Muscle of leg (tissue), 9 donors: Measurements from ENCODE around the gene SHMT1. TPM values are rescaled to one million over a fixed set of nuclear protein-coding genes. Genes with fewer than 3 reads are reported as not detected.

Experiments used
- polyA plus RNA-seq, 8 donors: library from polyadenylated mRNA; unstranded; fragments of 120-200 nt; gene quantifications; one replicate each; pipeline versions ENCODE4 v1.2.1 to v1.2.3, GENCODE V29; 2013; ENCODE audit warnings: inconsistent platforms in 1 of 8, low replicate concordance in 1 of 8; ENCODE audit not compliant: insufficient read length in 8 of 8, insufficient read depth in 1 of 8
- total RNA-seq: library from RNA; stranded (reverse); fragments of 120-200 nt; gene quantifications from one replicate; pipeline ENCODE4 v1.2.4, GENCODE V29; 2013

Gene SHMT1
- total and polyA plus RNA-seq, 9 donors = 7.0 to 14.1 (median 11.2) TPM

Other genes starting within 250 kb of the SHMT1 start
- gene ALKBH5, start 179.7 kb downstream of the SHMT1 start, total RNA-seq = 56.5 TPM
- gene ALKBH5, start 179.7 kb downstream of the SHMT1 start, polyA plus RNA-seq = 10 to 100 TPM; 60.8 to 72.3 (median 67.4) TPM
- gene LLGL1, start 137.9 kb downstream of the SHMT1 start, total RNA-seq = 18.3 TPM
- gene LLGL1, start 137.9 kb downstream of the SHMT1 start, polyA plus RNA-seq = 10 to 100 TPM; 20.4 to 35.5 (median 29.0) TPM
- gene FLII, start 104.8 kb downstream of the SHMT1 start, total RNA-seq = 129 TPM
- gene FLII, start 104.8 kb downstream of the SHMT1 start, polyA plus RNA-seq = 100 to 1,000 TPM; 147 to 181 (median 172) TPM
- 13.3 TPM for gene MIEF2, start 102.9 kb downstream of the SHMT1 start, total RNA-seq
- 10 to 100 TPM; 12.0 to 15.5 (median 14.1) TPM for gene MIEF2, start 102.9 kb downstream of the SHMT1 start, polyA plus RNA-seq
- gene TOP3A, start 48.6 kb downstream of the SHMT1 start, total RNA-seq = 26.1 TPM
- 10 to 100 TPM; 22.4 to 34.4 (median 28.2) TPM for gene TOP3A, start 48.6 kb downstream of the SHMT1 start, polyA plus RNA-seq
- 6.9 TPM for gene SMCR8, start 48.3 kb downstream of the SHMT1 start, total RNA-seq
- 10 to 100 TPM in 1 of 8 donors, 1 to 10 TPM in 7; 6.3 to 10.2 (median 9.1) TPM for gene SMCR8, start 48.3 kb downstream of the SHMT1 start, polyA plus RNA-seq
- not detected for gene EVPLL, start 14.2 kb upstream of the SHMT1 start, total RNA-seq
- gene EVPLL, start 14.2 kb upstream of the SHMT1 start, polyA plus RNA-seq = under 1 TPM in 2 of 8 donors, not detected in 6; 0.23 to 0.25 TPM
- gene LGALS9C, start 113.2 kb upstream of the SHMT1 start, total RNA-seq = not detected
- under 1 TPM in 1 of 8 donors, not detected in 7; 0.26 TPM for gene LGALS9C, start 113.2 kb upstream of the SHMT1 start, polyA plus RNA-seq